Measurements from ENCODE around the gene OR52N2. TPM values are rescaled to one million over a fixed set of nuclear protein-coding genes. Genes with fewer than 3 reads are reported as not detected.
A peak's percentile ranks its signal among the peaks of the same experiment; 100 is the strongest.

The OR52N2 gene
- total RNA-seq (2021; ENCODE audit: unreplicated experiment) (not detected), Bru-seq, nascent RNA (not detected), BruChase-seq, experiment 1, labeled RNA remaining after a 2-hour chase (not detected), BruChase-seq, experiment 2, labeled RNA remaining after a 6-hour chase (not detected)
- polyA plus RNA-seq (2012; ENCODE audit: insufficient read length), result not detected
- long read RNA-seq, result 0 reads

- in situ Hi-C loops (cut with HindIII; ENCODE audit: low pct_unique_long_range_greater_than_20kb, low sequenced_read_pairs), result no loop called here
- DNase-seq (ENCODE audit: low read depth, low spot score), result peak; percentile 76
- peaks cover 7% of the 10 kb centered on the region for H3K4me1 ChIP-seq (ENCODE audit: control insufficient read depth, insufficient read depth, low read length)
- no peaks in the 10 kb centered on the region for H3K9me3 ChIP-seq (ENCODE audit: control insufficient read depth, insufficient read depth, low read depth, low read length)
- BruUV-seq (replicated peaks), result no TSS peak
- H3K4me3 ChIP-seq (ENCODE audit: low read depth in 2 of 2, low read length in 2 of 2), result peak within 1 kb of the TSS; percentile 42 to 69
- H3K36me3 ChIP-seq (ENCODE audit: control insufficient read depth, insufficient read depth, low read length), result no peaks in the 10 kb centered on the region
- peak; percentile 98 for ATAC-seq
- CTCF ChIA-PET, result no interaction called here
- intact Hi-C loops (cut with micrococcal nuclease; ENCODE audit: unreplicated experiment), result loop anchor here (2.0 to 5.0 kb wide), 6 partner anchors 208 to 1181 kb away; partner anchors contain the start of gene OR51M1
- POLR2A ChIA-PET, result no interaction called here
- no peak within 1 kb of the TSS for H3K27ac ChIP-seq (ENCODE audit: low read length)
- TF ChIP-seq TCF7L2 (IDR thresholded peaks at IDR 0.05; ENCODE audit: low read depth, low read length) (no peak), CTCF (IDR thresholded peaks at IDR 0.05) (peak; percentile 94), SIN3A (IDR thresholded peaks at IDR 0.05; ENCODE audit: borderline replicate concordance, insufficient read depth, low read depth, low read length) (no peak), POLR2AphosphoS5 (IDR thresholded peaks at IDR 0.05; ENCODE audit: low read depth, low read length) (no peak), REST (IDR thresholded peaks at IDR 0.05; ENCODE audit: insufficient read depth in 1 of 2, low read depth in 2 of 2, low read length in 1 of 2) (0 out of 4 replicates have a peak, but pooled peaks of 1 of the 2 experiments have one; percentile 18)
- H3K27me3 ChIP-seq (ENCODE audit: control insufficient read depth, insufficient read depth, low read length), result peaks cover 11% of the 10 kb centered on the region; the same call in 1 of the 2 replicates
Measured at GRCh38 chr11:5808500-5809121, at the start of gene OR52N2. OR52N2 (plus strand) TSS chr11:5808924; CDS start chr11:5820336, 11,412 bp downstream.

GRCh38 chr11:5767056-5767455, 41.7 kb upstream of the OR52N2 start:
- CTCF ChIA-PET, result no interaction called here
- intact Hi-C loops (cut with micrococcal nuclease; ENCODE audit: unreplicated experiment), result no loop called here
- H3K4me3 ChIP-seq (ENCODE audit: low read depth in 2 of 2, low read length in 2 of 2), result no peak overlapping the region
- no peak for ATAC-seq
- in situ Hi-C loops (cut with HindIII; ENCODE audit: low pct_unique_long_range_greater_than_20kb, low sequenced_read_pairs), result no loop called here
- no peaks in the 10 kb centered on the region for H3K9me3 ChIP-seq (ENCODE audit: control insufficient read depth, insufficient read depth, low read depth, low read length)
- no peaks in the 10 kb centered on the region for H3K4me1 ChIP-seq (ENCODE audit: control insufficient read depth, insufficient read depth, low read length)
- no TSS peak for BruUV-seq (replicated peaks)
- no peak overlapping the region for H3K27ac ChIP-seq (ENCODE audit: low read length)
- no peaks in the 10 kb centered on the region for H3K36me3 ChIP-seq (ENCODE audit: control insufficient read depth, insufficient read depth, low read length)
- POLR2A ChIA-PET, result no interaction called here
- H3K27me3 ChIP-seq (ENCODE audit: control insufficient read depth, insufficient read depth, low read length), result peaks cover 5% of the 10 kb centered on the region
- no peak for TF ChIP-seq TCF7L2 (IDR thresholded peaks at IDR 0.05; ENCODE audit: low read depth, low read length)
- no peak for TF ChIP-seq SIN3A (IDR thresholded peaks at IDR 0.05; ENCODE audit: borderline replicate concordance, insufficient read depth, low read depth, low read length)
- TF ChIP-seq REST (IDR thresholded peaks at IDR 0.05; ENCODE audit: insufficient read depth in 1 of 2, low read depth in 2 of 2, low read length in 1 of 2), result no peak
- TF ChIP-seq POLR2AphosphoS5 (IDR thresholded peaks at IDR 0.05; ENCODE audit: low read depth, low read length), result no peak
- no peak for TF ChIP-seq CTCF (IDR thresholded peaks at IDR 0.05)
- DNase-seq (ENCODE audit: low read depth, low spot score), result no peak
